SK-N-SH (cell line): Measurements from ENCODE around the gene MAPK1. TPM values are rescaled to one million over a fixed set of nuclear protein-coding genes. Genes with fewer than 3 reads are reported as not detected.

Source experiments
- CTCF ChIA-PET: fragments of 300-600, 350-600 bp; formaldehyde crosslinking; extraction: SDS; loops from one replicate; lab custom pipeline; 2021; lab: Yijun Ruan, JAX
- POLR2A ChIA-PET: fragments of 350-600 bp; sonication (Branson Sonifier 250); formaldehyde crosslinking; extraction: SDS; loops from one replicate; lab custom pipeline; 2020; ENCODE audit warnings: antibody characterized with exemption, inconsistent platforms; lab: Yijun Ruan, JAX
- DNase-seq: peaks from one replicate; pipeline ENCODE4 v3.0.0; 2012
- H2AFZ ChIP-seq: fragments of 200-600 bp; sonication (generic); 2 replicates; pipeline ENCODE4 v1.8.1; 2016; ENCODE audit warnings: antibody characterized with exemption, mild to moderate bottlenecking, low read depth
- H3F3A ChIP-seq: fragments of 200-600 bp; sonication (generic); replicated peaks from 2 replicates; pipeline ENCODE3; 2016; ENCODE audit warnings: antibody characterized with exemption, mild to moderate bottlenecking; ENCODE audit not compliant: insufficient read depth
- H3K27ac ChIP-seq, 2 experiments: fragments of 200-500 bp in 1 of 2; fragments of 200-600 bp in 1 of 2; sonication (Bioruptor generic) in 1 of 2; sonication (generic), shearing (Covaris generic) in 1 of 2; 2 replicates each; pipeline versions ENCODE4 v1.5.1 to v1.6.1; 2014 to 2016; ENCODE audit warnings: low read depth in 2 of 2, inconsistent platforms in 1 of 2, low read length in 1 of 2, mild to moderate bottlenecking in 1 of 2, mixed read lengths in 1 of 2
- H3K27me3 ChIP-seq: fragments of 200-600 bp; sonication (generic), shearing (Covaris generic); 2 replicates; pipeline ENCODE4 v1.6.1; 2016; ENCODE audit warnings: mixed run types; ENCODE audit not compliant: insufficient read depth
- H3K36me3 ChIP-seq, 2 experiments: fragments of 200-500 bp in 1 of 2; fragments of 200-600 bp in 1 of 2; sonication (Bioruptor generic) in 1 of 2; sonication (generic) in 1 of 2; replicated peaks in 1 of 2; 2 replicates each; pipeline versions ENCODE3 to v1.5.1; 2014 to 2016; ENCODE audit warnings: low read length in 1 of 2, mild to moderate bottlenecking in 1 of 2; ENCODE audit not compliant: insufficient read depth in 2 of 2, control insufficient read depth in 1 of 2
- H3K4me1 ChIP-seq, 2 experiments: fragments of 200-500 bp in 1 of 2; fragments of 200-600 bp in 1 of 2; sonication (Bioruptor generic) in 1 of 2; sonication (generic), shearing (Covaris generic) in 1 of 2; 2 replicates each; pipeline versions ENCODE4 v1.5.1 to v1.6.1; 2014 to 2016; ENCODE audit warnings: low read depth in 1 of 2, low read length in 1 of 2, mixed run types in 1 of 2; ENCODE audit not compliant: insufficient read depth in 2 of 2, control insufficient read depth in 1 of 2
- H3K4me2 ChIP-seq: fragments of 200-600 bp; sonication (generic), shearing (Covaris generic); 2 replicates; pipeline ENCODE4 v1.6.1; 2017; ENCODE audit warnings: mixed run types
- H3K4me3 ChIP-seq, 2 experiments: fragments of 200-500 bp in 1 of 2; fragments of 200-600 bp in 1 of 2; sonication (Bioruptor generic) in 1 of 2; sonication (generic), shearing (Covaris generic) in 1 of 2; 2 replicates each; pipeline versions ENCODE4 v1.5.1 to v1.8.1; 2014 to 2016; ENCODE audit warnings: low read depth in 2 of 2, inconsistent platforms in 1 of 2, low read length in 1 of 2, mild to moderate bottlenecking in 1 of 2, mixed read lengths in 1 of 2, moderate library complexity in 1 of 2
- H3K79me2 ChIP-seq: fragments of 200-600 bp; sonication (generic); 2 replicates; pipeline ENCODE4 v1.8.1; 2017; ENCODE audit warnings: mild to moderate bottlenecking; ENCODE audit not compliant: insufficient read depth
- H3K9ac ChIP-seq: fragments of 200-600 bp; sonication (generic); 2 replicates; pipeline ENCODE4 v1.6.1; 2017; ENCODE audit warnings: mixed run types
- H3K9me2 ChIP-seq: fragments of 200-600 bp; sonication (generic); 2 replicates; pipeline ENCODE4 v1.6.1; 2017; ENCODE audit warnings: mixed run types
- H3K9me3 ChIP-seq: fragments of 200-600 bp; sonication (generic); 2 replicates; pipeline ENCODE4 v1.6.1; 2017; ENCODE audit warnings: mixed run types, mild to moderate bottlenecking, moderate library complexity
- H4K20me1 ChIP-seq: fragments of 200-600 bp; sonication (generic); 2 replicates; pipeline ENCODE4 v1.6.1; 2017; ENCODE audit warnings: mild to moderate bottlenecking, mixed run types; ENCODE audit not compliant: insufficient read depth
- CHD2 ChIP-seq: fragments of 150-350 bp; IDR thresholded peaks from 2 replicates; pipeline ENCODE4 v1.6.1; 2018; ENCODE audit warnings: low read length; ENCODE audit not compliant: partially characterized antibody
- ELF1 ChIP-seq: IDR thresholded peaks from 2 replicates; pipeline ENCODE4 v1.4.0; 2012
- EP300 ChIP-seq, 2 experiments: IDR thresholded peaks; 2 replicates each; pipeline versions ENCODE4 v1.4.0 to v1.6.1; 2012; ENCODE audit warnings: borderline replicate concordance in 1 of 2, low read depth in 1 of 2, low read length in 1 of 2
- FOSL2 ChIP-seq: IDR thresholded peaks from 2 replicates; pipeline ENCODE4 v1.4.0; 2012; ENCODE audit warnings: low read depth, mild to moderate bottlenecking, moderate library complexity, borderline replicate concordance
- FOXM1 ChIP-seq: IDR thresholded peaks from 2 replicates; pipeline ENCODE4 v1.4.0; 2012; ENCODE audit warnings: low read depth, mild to moderate bottlenecking
- GABPA ChIP-seq: IDR thresholded peaks from 2 replicates; pipeline ENCODE4 v1.4.0; 2012; ENCODE audit warnings: low read depth, mild to moderate bottlenecking
- MXI1 ChIP-seq: IDR thresholded peaks from 2 replicates; pipeline ENCODE4 v1.6.1; 2012; ENCODE audit warnings: mild to moderate bottlenecking, low read depth, low read length, improper control_type of control experiment
- NFIC ChIP-seq: IDR thresholded peaks from 2 replicates; pipeline ENCODE4 v1.4.0; 2012; ENCODE audit warnings: borderline replicate concordance
- NRF1 ChIP-seq: IDR thresholded peaks from 2 replicates; pipeline ENCODE4 v1.6.1; 2012; ENCODE audit warnings: low read depth, mild to moderate bottlenecking, low read length
- POLR2AphosphoS5 ChIP-seq: IDR thresholded peaks from 2 replicates; pipeline ENCODE4 v1.6.1; 2012; ENCODE audit warnings: low read depth, low read length
- RFX5 ChIP-seq: IDR thresholded peaks from 2 replicates; pipeline ENCODE4 v1.6.1; 2012; ENCODE audit warnings: mild to moderate bottlenecking, improper control_type of control experiment, low read length
- RXRA ChIP-seq: IDR thresholded peaks from 2 replicates; pipeline ENCODE4 v1.4.0; 2012; ENCODE audit warnings: low read depth, mild to moderate bottlenecking, borderline replicate concordance
- YY1 ChIP-seq: IDR thresholded peaks from 2 replicates; pipeline ENCODE4 v1.4.0; 2012; ENCODE audit warnings: low read depth, mild to moderate bottlenecking
- WGBS: methylation state at CpG from one replicate; pipeline ENCODE4 v1.1.6; 2017; ENCODE audit warnings: low lambda C conversion rate; 5-methylcytosine and 5-hydroxymethylcytosine counted together
- polyA plus RNA-seq, 3 experiments: library from polyadenylated mRNA; depleted of rRNA; stranded (reverse); fragments of >200 nt; gene quantifications; 2 replicates each; pipeline ENCODE4 v1.2.3, GENCODE V29; 2012
- TF ChIP-seq, protein P1 (sequence below): IDR thresholded peaks from 2 replicates; pipeline ENCODE4 v1.4.0; 2012; ENCODE audit warnings: low read depth, borderline replicate concordance
- TF ChIP-seq, protein P2 (sequence below): fragments of 200-600 bp; sonication (generic); IDR thresholded peaks from 2 replicates; pipeline ENCODE4 v1.6.1; 2017; ENCODE audit warnings: antibody characterized with exemption, mild to moderate bottlenecking, moderate library complexity
- TF ChIP-seq, protein P3 (sequence below): IDR thresholded peaks from 2 replicates; pipeline ENCODE4 v1.6.1; 2012; ENCODE audit warnings: mild to moderate bottlenecking, low read depth, low read length, moderate library complexity

Gene MAPK1
- polyA plus RNA-seq, 1 of the 3 experiments (the other 2 are of a cell fraction): 25.6 TPM

DNA sequence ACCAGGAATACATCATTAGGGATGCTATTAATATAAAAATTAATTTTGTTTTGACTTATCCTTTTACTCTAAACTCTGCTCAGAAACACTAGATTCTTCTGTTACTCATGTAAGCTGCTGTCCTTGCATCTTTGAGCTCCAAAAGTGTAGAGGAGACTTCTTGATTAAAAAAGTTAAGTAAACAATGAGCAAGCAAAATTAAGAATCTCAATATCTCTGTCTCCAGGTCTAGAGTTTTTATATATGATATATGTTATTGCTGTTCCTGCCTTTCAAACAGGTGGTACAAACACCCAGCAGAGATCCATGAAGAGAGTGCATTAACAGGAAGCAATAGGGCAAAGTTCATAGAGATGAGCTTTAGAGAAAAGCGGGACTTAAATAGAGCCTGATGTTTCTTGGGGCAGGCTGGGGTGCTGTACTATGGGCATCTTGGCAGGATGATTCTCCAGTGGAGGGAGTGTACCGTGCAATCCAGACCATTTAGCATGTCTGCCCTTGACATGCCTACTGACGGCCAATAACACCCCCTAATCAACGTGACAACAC, 6.9 kb downstream of the MAPK1 start:
- H3K27me3 ChIP-seq: no peaks in the 10 kb centered on the region

DNA sequence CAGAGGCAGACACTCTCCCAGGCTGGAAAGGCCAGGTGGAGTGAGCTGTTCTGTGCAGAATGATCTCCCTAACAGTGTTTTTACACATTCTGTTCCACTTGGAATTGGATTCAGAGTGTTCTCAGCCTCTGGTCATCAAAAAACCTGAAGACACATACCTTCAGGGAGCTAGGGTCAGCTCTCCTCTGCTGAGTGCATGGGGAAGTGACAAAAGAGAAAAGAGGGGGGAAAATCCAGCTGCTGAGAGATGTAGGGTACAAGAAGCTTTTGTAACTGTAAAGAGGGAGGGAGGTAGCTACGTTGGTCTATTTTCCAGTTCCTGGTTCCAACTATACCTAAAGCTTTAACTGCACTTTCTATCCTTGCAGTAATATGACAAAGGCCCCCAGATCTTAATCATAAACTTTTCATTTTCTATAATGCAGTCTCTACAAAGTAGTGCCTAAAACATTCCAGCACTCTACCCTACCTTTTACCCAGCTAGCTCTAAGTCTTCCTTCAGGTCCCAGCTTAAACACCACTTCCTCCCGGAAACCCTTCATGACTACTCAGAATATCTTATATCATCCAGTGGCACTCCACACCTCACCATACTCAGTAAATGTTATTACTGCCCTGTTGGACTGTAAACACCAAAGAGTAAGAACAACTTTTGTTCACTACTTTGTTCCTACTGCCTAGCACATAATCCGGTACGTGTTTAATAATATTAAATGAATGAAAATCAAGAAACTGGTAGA, 9.2 kb downstream of the MAPK1 start:
- Histone ChIP-seq H3K9ac (no peak overlapping the region), H3K79me2 (peaks cover 100% of the 10 kb centered on the region), H3F3A (no peaks in the 10 kb centered on the region), H3K9me2 (no peaks in the 10 kb centered on the region), H3K4me2 (no peak overlapping the region), H2AFZ (no peak overlapping the region), H3K36me3 (no peaks in the 10 kb centered on the region), H3K9me3 (no peaks in the 10 kb centered on the region), H4K20me1 (peaks cover 100% of the 10 kb centered on the region), H3K27me3 (no peaks in the 10 kb centered on the region), H3K4me1 (peaks cover 3 to 9% of the 10 kb centered on the region in 2 experiments; a peak in 2 of 4 replicates), H3K27ac (no peak overlapping the region), H3K4me3 (no peak overlapping the region)
- DNase-seq: no peak
- CTCF ChIA-PET: interaction anchor here (0.9 kb wide), 2 partner anchors 80 to 95 kb away, joined by 3 to 5 read pairs; no protein-coding TSS in a partner anchor
- POLR2A ChIA-PET: no interaction called here
- 98% methylated on average over 4 of the region's 4 CpGs for WGBS
- TF ChIP-seq EP300 (IDR thresholded peaks at IDR 0.05; ENCODE audit: borderline replicate concordance in 1 of 2, low read depth in 1 of 2, low read length in 1 of 2) (no peak), NRF1 (no peak), GABPA (no peak), POLR2AphosphoS5 (no peak), RXRA (no peak), NFIC (no peak), RFX5 (no peak), FOXM1 (no peak), YY1 (no peak)
- TF ChIP-seq, protein P1, sequence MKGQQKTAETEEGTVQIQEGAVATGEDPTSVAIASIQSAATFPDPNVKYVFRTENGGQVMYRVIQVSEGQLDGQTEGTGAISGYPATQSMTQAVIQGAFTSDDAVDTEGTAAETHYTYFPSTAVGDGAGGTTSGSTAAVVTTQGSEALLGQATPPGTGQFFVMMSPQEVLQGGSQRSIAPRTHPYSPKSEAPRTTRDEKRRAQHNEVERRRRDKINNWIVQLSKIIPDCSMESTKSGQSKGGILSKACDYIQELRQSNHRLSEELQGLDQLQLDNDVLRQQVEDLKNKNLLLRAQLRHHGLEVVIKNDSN: no peak
- TF ChIP-seq, protein P2, sequence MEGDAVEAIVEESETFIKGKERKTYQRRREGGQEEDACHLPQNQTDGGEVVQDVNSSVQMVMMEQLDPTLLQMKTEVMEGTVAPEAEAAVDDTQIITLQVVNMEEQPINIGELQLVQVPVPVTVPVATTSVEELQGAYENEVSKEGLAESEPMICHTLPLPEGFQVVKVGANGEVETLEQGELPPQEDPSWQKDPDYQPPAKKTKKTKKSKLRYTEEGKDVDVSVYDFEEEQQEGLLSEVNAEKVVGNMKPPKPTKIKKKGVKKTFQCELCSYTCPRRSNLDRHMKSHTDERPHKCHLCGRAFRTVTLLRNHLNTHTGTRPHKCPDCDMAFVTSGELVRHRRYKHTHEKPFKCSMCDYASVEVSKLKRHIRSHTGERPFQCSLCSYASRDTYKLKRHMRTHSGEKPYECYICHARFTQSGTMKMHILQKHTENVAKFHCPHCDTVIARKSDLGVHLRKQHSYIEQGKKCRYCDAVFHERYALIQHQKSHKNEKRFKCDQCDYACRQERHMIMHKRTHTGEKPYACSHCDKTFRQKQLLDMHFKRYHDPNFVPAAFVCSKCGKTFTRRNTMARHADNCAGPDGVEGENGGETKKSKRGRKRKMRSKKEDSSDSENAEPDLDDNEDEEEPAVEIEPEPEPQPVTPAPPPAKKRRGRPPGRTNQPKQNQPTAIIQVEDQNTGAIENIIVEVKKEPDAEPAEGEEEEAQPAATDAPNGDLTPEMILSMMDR: no peak

More for the DNA sequence above, 6.9 kb downstream of the MAPK1 start:
- Histone ChIP-seq H3K9me2 (no peaks in the 10 kb centered on the region), H3K4me1 (peaks cover 10% of the 10 kb centered on the region in 2 experiments; a peak in 3 of 4 replicates), H3K9ac (no peak overlapping the region), H3K79me2 (peaks cover 100% of the 10 kb centered on the region), H3K4me2 (no peak overlapping the region), H3K4me3 (no peak overlapping the region), H3K27ac (no peak overlapping the region), H4K20me1 (peaks cover 100% of the 10 kb centered on the region), H3K9me3 (no peaks in the 10 kb centered on the region), H3K36me3 (peaks cover 0 to under 1% of the 10 kb centered on the region in 2 experiments), H3F3A (peaks cover 4% of the 10 kb centered on the region), H2AFZ (no peak overlapping the region)
- CTCF ChIA-PET: interaction anchor here (1.0 to 2.4 kb wide), 3 partner anchors 11 to 147 kb away, joined by 3 to 8 read pairs (median 3); no protein-coding TSS in a partner anchor
- no peak for DNase-seq
- POLR2A ChIA-PET: no interaction called here
- 86% methylated on average over 2 of the region's 4 CpGs for WGBS
- TF ChIP-seq, protein P3, sequence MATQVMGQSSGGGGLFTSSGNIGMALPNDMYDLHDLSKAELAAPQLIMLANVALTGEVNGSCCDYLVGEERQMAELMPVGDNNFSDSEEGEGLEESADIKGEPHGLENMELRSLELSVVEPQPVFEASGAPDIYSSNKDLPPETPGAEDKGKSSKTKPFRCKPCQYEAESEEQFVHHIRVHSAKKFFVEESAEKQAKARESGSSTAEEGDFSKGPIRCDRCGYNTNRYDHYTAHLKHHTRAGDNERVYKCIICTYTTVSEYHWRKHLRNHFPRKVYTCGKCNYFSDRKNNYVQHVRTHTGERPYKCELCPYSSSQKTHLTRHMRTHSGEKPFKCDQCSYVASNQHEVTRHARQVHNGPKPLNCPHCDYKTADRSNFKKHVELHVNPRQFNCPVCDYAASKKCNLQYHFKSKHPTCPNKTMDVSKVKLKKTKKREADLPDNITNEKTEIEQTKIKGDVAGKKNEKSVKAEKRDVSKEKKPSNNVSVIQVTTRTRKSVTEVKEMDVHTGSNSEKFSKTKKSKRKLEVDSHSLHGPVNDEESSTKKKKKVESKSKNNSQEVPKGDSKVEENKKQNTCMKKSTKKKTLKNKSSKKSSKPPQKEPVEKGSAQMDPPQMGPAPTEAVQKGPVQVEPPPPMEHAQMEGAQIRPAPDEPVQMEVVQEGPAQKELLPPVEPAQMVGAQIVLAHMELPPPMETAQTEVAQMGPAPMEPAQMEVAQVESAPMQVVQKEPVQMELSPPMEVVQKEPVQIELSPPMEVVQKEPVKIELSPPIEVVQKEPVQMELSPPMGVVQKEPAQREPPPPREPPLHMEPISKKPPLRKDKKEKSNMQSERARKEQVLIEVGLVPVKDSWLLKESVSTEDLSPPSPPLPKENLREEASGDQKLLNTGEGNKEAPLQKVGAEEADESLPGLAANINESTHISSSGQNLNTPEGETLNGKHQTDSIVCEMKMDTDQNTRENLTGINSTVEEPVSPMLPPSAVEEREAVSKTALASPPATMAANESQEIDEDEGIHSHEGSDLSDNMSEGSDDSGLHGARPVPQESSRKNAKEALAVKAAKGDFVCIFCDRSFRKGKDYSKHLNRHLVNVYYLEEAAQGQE: no peak
- no peak for TF ChIP-seq EP300 (IDR thresholded peaks at IDR 0.05; ENCODE audit: borderline replicate concordance in 1 of 2, low read depth in 1 of 2, low read length in 1 of 2)
- TF ChIP-seq, protein P1: no peak
- TF ChIP-seq MXI1: no peak
- TF ChIP-seq GABPA: no peak
- no peak for TF ChIP-seq ELF1
- no peak for TF ChIP-seq FOSL2
- TF ChIP-seq CHD2: no peak
